Measurements from ENCODE around the gene RASGRF1. TPM values are rescaled to one million over a fixed set of nuclear protein-coding genes. Genes with fewer than 3 reads are reported as not detected.

RASGRF1 gene
- total and polyA plus RNA-seq, 10 donors, result 0.50 to 3.4 (median 1.8) TPM

- Histone ChIP-seq H3K4me1 (no peaks in the 10 kb centered on the region), H3K27ac (no peak overlapping the region), H3K9me3 (peaks cover 0 to 11% (median 8%) of the 10 kb centered on the region in 8 donors), H3K36me3 (no peaks in the 10 kb centered on the region), H3K27me3 (replicated peaks in 1 of 7) (no peaks in the 10 kb centered on the region), H3K4me3 (no peak overlapping the region)
- no peak for DNase-seq
- WGBS, 5 donors, result 88 to 93% (median 90%) methylated on average over 10 of the region's 10 CpGs
- no peak for TF ChIP-seq POLR2A (IDR thresholded peaks at IDR 0.05)
- TF ChIP-seq POLR2AphosphoS5 (IDR thresholded peaks at IDR 0.05), result no peak
- TF ChIP-seq CTCF (IDR thresholded peaks at IDR 0.05 in 8 of 11, conservative IDR thresholded peaks at IDR 0.05 in 3 of 11), result no peak
- intact Hi-C loops (cut with DNase I; ENCODE audit: low total_unique reads), result no loop called here
These were observed 42.7 kb downstream of the RASGRF1 start for GRCh38 chr15:79047676-79048439.

- no peak for DNase-seq
- intact Hi-C loops (cut with DNase I; ENCODE audit: low total_unique reads), result no loop called here
- Histone ChIP-seq H3K36me3 (no peaks in the 10 kb centered on the region), H3K4me3 (no peak overlapping the region), H3K4me1 (no peaks in the 10 kb centered on the region), H3K9me3 (peaks cover 0 to 22% (median 16%) of the 10 kb centered on the region in 8 donors), H3K27ac (no peak overlapping the region), H3K27me3 (replicated peaks in 1 of 7) (no peaks in the 10 kb centered on the region)
- TF ChIP-seq CTCF (IDR thresholded peaks at IDR 0.05 in 8 of 11, conservative IDR thresholded peaks at IDR 0.05 in 3 of 11) (no peak), POLR2A (IDR thresholded peaks at IDR 0.05) (no peak), POLR2AphosphoS5 (IDR thresholded peaks at IDR 0.05) (no peak)
- 82 to 86% (median 83%) methylated on average over 11 to 19 of the region's 19 CpGs for WGBS, 5 donors
These were observed 43.7 kb downstream of the RASGRF1 start for GRCh38 chr15:79046691-79047404.

- no peak for TF ChIP-seq CTCF (IDR thresholded peaks at IDR 0.05 in 8 of 11, conservative IDR thresholded peaks at IDR 0.05 in 3 of 11)
- 47 to 82% (median 56%) methylated on average over 1 of the region's 1 CpG for WGBS, 5 donors
- DNase-seq, result no peak
- H3K36me3 ChIP-seq, result no peaks in the 10 kb centered on the region
- no peaks in the 10 kb centered on the region for H3K27me3 ChIP-seq (replicated peaks in 1 of 7)
- no peak overlapping the region for H3K4me3 ChIP-seq
- intact Hi-C loops (cut with DNase I; ENCODE audit: low total_unique reads), result no loop called here
- H3K4me1 ChIP-seq, result no peaks in the 10 kb centered on the region
- peaks cover 0 to 23% (median 16%) of the 10 kb centered on the region in 8 donors for H3K9me3 ChIP-seq
- no peak overlapping the region for H3K27ac ChIP-seq
These were observed 45.5 kb downstream of the RASGRF1 start for GRCh38 chr15:79045041-79045440.

DNA sequence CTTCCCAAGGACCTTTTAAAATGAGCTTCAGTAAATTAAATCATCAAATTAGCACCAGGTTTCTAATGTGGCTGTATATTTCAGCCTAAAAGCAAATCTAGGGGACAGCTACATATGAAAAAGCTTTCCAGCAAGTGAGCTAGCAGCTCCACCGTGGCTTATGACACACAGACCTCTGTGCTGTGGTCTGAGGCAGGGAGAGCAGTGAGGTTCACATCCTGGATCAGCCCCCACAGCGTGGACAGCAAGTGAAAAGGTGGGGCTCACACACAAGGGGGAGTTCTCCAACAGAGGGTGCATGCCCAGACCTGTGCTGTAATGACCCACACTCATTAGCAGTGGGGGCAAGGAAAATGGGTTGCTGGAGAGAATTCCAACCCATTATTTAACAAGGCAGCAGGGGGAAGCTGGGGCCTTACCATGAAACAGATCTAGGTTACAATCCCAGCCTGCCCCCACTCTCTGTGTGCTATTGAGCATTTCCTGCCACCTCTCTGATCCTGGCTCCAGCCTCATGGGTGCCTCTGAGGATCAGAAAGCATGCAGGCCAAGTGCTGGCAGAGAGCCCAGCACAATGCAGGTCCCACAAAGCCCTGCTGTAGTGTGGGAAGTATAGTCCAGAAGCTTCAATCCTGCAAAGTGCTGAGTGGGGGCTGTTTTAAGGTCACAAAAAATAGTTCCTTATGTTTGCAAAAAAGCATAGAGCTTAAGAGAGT lies 48.2 kb downstream of the RASGRF1 start:
- TF ChIP-seq POLR2A (IDR thresholded peaks at IDR 0.05) (no peak), CTCF (IDR thresholded peaks at IDR 0.05 in 8 of 11, conservative IDR thresholded peaks at IDR 0.05 in 3 of 11) (no peak), POLR2AphosphoS5 (IDR thresholded peaks at IDR 0.05) (no peak)
- WGBS, 5 donors, result 51 to 75% (median 61%) methylated on average over 2 of the region's 2 CpGs
- peaks cover 0 to 23% (median 16%) of the 10 kb centered on the region in 8 donors for H3K9me3 ChIP-seq
- H3K4me3 ChIP-seq, result no peak overlapping the region
- no peaks in the 10 kb centered on the region for H3K36me3 ChIP-seq
- no peak for DNase-seq
- no peaks in the 10 kb centered on the region for H3K4me1 ChIP-seq
- no peaks in the 10 kb centered on the region for H3K27me3 ChIP-seq (replicated peaks in 1 of 7)
- intact Hi-C loops (cut with DNase I; ENCODE audit: low total_unique reads), result no loop called here
- H3K27ac ChIP-seq, result no peak overlapping the region

Data from spleen (tissue), 11 donors.